Loucy (cell line): ENCODE data around the gene CELA1.

Experiments
- H2AFZ ChIP-seq: fragments of 200-600 bp; sonication (generic); 2 replicates; pipeline ENCODE4 v1.6.0; 2016; ENCODE audit warnings: antibody characterized with exemption, mild to moderate bottlenecking, low read length, moderate library complexity
- H3F3A ChIP-seq: fragments of 200-600 bp; 2 replicates; pipeline ENCODE4 v1.6.0; 2016; ENCODE audit warnings: antibody characterized with exemption, low read depth, mild to moderate bottlenecking
- H3K27me3 ChIP-seq: fragments of 200-600 bp; sonication (generic); 2 replicates; pipeline ENCODE4 v1.6.1; 2014; ENCODE audit warnings: low read length, mild to moderate bottlenecking; ENCODE audit not compliant: insufficient read depth, poor library complexity, severe bottlenecking
- H3K36me3 ChIP-seq: fragments of 200-600 bp; sonication (generic); 2 replicates; pipeline ENCODE4 v1.6.1; 2016; ENCODE audit warnings: low read length; ENCODE audit not compliant: insufficient read depth
- H3K4me1 ChIP-seq: fragments of 200-600 bp; sonication (generic); 2 replicates; pipeline ENCODE4 v1.5.1; 2014; ENCODE audit warnings: low read length, mild to moderate bottlenecking; ENCODE audit not compliant: insufficient read depth, poor library complexity, severe bottlenecking
- H3K4me2 ChIP-seq: fragments of 200-600 bp; sonication (generic); 2 replicates; pipeline ENCODE4 v1.6.0; 2014; ENCODE audit warnings: antibody characterized with exemption, low read length, low read depth, mild to moderate bottlenecking; ENCODE audit not compliant: poor library complexity, severe bottlenecking
- H3K4me3 ChIP-seq: fragments of 200-600 bp; sonication (generic); 2 replicates; pipeline ENCODE4 v1.5.1; 2014; ENCODE audit warnings: low read length, mild to moderate bottlenecking, mixed read lengths; ENCODE audit not compliant: poor library complexity, severe bottlenecking
- H3K79me2 ChIP-seq: fragments of 200-600 bp; sonication (generic); 2 replicates; pipeline ENCODE4 v1.6.1; 2014; ENCODE audit warnings: low read length; ENCODE audit not compliant: insufficient read depth
- H3K9ac ChIP-seq: fragments of 200-600 bp; sonication (generic); 2 replicates; pipeline ENCODE4 v1.6.0; 2014; ENCODE audit warnings: mild to moderate bottlenecking, low read depth, low read length, moderate library complexity; ENCODE audit not compliant: poor library complexity, severe bottlenecking
- H3K9me2 ChIP-seq: fragments of 200-600 bp; sonication (generic); replicated peaks from 2 replicates; pipeline ENCODE4 v1.6.1; 2016; ENCODE audit warnings: low read depth, low read length, mixed read lengths
- H3K9me3 ChIP-seq: fragments of 200-600 bp; sonication (generic); 2 replicates; pipeline ENCODE4 v1.6.1; 2014; ENCODE audit warnings: mild to moderate bottlenecking, antibody characterized with exemption, low read length, low read depth; ENCODE audit not compliant: insufficient read depth
- H4K20me1 ChIP-seq: fragments of 200-600 bp; sonication (generic); 2 replicates; pipeline ENCODE4 v1.6.0; 2014; ENCODE audit warnings: antibody characterized with exemption, low read length, mild to moderate bottlenecking; ENCODE audit not compliant: insufficient read depth, poor library complexity, severe bottlenecking
- EZH2phosphoT487 ChIP-seq: fragments of 200-600 bp; IDR thresholded peaks from 2 replicates; pipeline ENCODE4 v1.6.1; 2018; ENCODE audit warnings: antibody characterized with exemption, mild to moderate bottlenecking, moderate library complexity, borderline replicate concordance
- TF ChIP-seq, protein P1 (sequence below): fragments of 200-600 bp; sonication (generic); conservative IDR thresholded peaks from 2 replicates; pipeline ENCODE4 v1.5.1; 2014; ENCODE audit warnings: mild to moderate bottlenecking, antibody characterized with exemption, low read length

The CELA1 gene

GRCh38 chr12:51360315-51360714 lies 13.8 kb upstream of the CELA1 start:
- TF ChIP-seq, protein P1, sequence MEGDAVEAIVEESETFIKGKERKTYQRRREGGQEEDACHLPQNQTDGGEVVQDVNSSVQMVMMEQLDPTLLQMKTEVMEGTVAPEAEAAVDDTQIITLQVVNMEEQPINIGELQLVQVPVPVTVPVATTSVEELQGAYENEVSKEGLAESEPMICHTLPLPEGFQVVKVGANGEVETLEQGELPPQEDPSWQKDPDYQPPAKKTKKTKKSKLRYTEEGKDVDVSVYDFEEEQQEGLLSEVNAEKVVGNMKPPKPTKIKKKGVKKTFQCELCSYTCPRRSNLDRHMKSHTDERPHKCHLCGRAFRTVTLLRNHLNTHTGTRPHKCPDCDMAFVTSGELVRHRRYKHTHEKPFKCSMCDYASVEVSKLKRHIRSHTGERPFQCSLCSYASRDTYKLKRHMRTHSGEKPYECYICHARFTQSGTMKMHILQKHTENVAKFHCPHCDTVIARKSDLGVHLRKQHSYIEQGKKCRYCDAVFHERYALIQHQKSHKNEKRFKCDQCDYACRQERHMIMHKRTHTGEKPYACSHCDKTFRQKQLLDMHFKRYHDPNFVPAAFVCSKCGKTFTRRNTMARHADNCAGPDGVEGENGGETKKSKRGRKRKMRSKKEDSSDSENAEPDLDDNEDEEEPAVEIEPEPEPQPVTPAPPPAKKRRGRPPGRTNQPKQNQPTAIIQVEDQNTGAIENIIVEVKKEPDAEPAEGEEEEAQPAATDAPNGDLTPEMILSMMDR: no peak
- no peak for TF ChIP-seq EZH2phosphoT487
- Histone ChIP-seq H3K36me3 (peaks cover 39% of the 10 kb centered on the region; the same call in 1 of the 2 replicates), H3K9ac (no peak overlapping the region), H3F3A (no peaks in the 10 kb centered on the region), H3K9me3 (no peaks in the 10 kb centered on the region), H3K9me2 (no peaks in the 10 kb centered on the region), H2AFZ (no peak overlapping the region), H3K4me2 (no peak overlapping the region), H4K20me1 (no peaks in the 10 kb centered on the region), H3K4me3 (no peak overlapping the region), H3K27me3 (no peaks in the 10 kb centered on the region), H3K79me2 (no peaks in the 10 kb centered on the region), H3K4me1 (peaks cover 7% of the 10 kb centered on the region)

GRCh38 chr12:51359851-51360250 lies 13.4 kb upstream of the CELA1 start:
- Histone ChIP-seq H3F3A (no peaks in the 10 kb centered on the region), H2AFZ (no peak overlapping the region), H3K36me3 (peaks cover 39% of the 10 kb centered on the region; the same call in 1 of the 2 replicates), H3K4me3 (no peak overlapping the region), H3K27me3 (no peaks in the 10 kb centered on the region), H3K79me2 (no peaks in the 10 kb centered on the region), H3K4me2 (no peak overlapping the region), H3K4me1 (peaks cover 7% of the 10 kb centered on the region), H3K9me3 (no peaks in the 10 kb centered on the region), H3K9me2 (no peaks in the 10 kb centered on the region), H4K20me1 (no peaks in the 10 kb centered on the region), H3K9ac (no peak overlapping the region)
- TF ChIP-seq EZH2phosphoT487: no peak
- TF ChIP-seq, protein P1: no peak

GRCh38 chr12:51358496-51358895 lies 12.0 kb upstream of the CELA1 start:
- Histone ChIP-seq H3K36me3 (peaks cover 36% of the 10 kb centered on the region; the same call in 1 of the 2 replicates), H3K4me2 (no peak overlapping the region), H3K4me3 (no peak overlapping the region), H3F3A (no peaks in the 10 kb centered on the region), H3K9ac (no peak overlapping the region), H2AFZ (no peak overlapping the region), H3K27me3 (no peaks in the 10 kb centered on the region), H3K9me3 (no peaks in the 10 kb centered on the region), H3K79me2 (no peaks in the 10 kb centered on the region), H3K4me1 (peaks cover 7% of the 10 kb centered on the region), H3K9me2 (no peaks in the 10 kb centered on the region), H4K20me1 (no peaks in the 10 kb centered on the region)
- TF ChIP-seq, protein P1: no peak
